ENCODE data around the gene CMTM5.
"Not testable (repeated sequence)": the region's sequence is repeated elsewhere in the genome, so short reads cannot be mapped to it uniquely, and the experiment has no call there.

Gene CMTM5

DNA sequence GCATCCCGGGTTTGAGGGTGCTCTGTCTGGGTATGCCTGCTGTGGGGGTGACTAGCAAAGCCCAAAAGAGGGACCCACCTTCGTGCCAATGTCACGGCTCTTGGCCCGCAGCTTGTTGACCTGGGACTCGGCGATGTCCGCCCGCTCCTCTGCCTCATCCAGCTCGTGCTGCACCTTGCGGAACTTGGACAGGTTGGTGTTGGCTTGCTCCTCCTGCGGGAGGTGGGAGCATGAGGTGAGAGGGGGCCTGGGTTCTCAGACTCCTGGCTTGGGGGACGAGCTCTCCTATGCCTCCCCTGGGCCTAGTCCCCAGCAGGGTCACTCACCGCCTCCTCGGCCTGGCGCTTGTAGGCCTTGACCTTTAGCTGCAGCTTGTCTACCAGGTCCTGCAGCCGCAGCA is 36.8 kb downstream of the CMTM5 start:
- in situ Hi-C loops (cut with MboI; ENCODE audit: low pct_unique_long_range_greater_than_20kb, low sequenced_read_pairs, unreplicated experiment): no loop called here
- TF ChIP-seq, protein P1, sequence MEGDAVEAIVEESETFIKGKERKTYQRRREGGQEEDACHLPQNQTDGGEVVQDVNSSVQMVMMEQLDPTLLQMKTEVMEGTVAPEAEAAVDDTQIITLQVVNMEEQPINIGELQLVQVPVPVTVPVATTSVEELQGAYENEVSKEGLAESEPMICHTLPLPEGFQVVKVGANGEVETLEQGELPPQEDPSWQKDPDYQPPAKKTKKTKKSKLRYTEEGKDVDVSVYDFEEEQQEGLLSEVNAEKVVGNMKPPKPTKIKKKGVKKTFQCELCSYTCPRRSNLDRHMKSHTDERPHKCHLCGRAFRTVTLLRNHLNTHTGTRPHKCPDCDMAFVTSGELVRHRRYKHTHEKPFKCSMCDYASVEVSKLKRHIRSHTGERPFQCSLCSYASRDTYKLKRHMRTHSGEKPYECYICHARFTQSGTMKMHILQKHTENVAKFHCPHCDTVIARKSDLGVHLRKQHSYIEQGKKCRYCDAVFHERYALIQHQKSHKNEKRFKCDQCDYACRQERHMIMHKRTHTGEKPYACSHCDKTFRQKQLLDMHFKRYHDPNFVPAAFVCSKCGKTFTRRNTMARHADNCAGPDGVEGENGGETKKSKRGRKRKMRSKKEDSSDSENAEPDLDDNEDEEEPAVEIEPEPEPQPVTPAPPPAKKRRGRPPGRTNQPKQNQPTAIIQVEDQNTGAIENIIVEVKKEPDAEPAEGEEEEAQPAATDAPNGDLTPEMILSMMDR (IDR thresholded peaks at IDR 0.05; ENCODE audit: extremely low read depth, insufficient read depth, missing control alignments): no peak
- no peak for DNase-seq (ENCODE audit: low spot score)

DNA sequence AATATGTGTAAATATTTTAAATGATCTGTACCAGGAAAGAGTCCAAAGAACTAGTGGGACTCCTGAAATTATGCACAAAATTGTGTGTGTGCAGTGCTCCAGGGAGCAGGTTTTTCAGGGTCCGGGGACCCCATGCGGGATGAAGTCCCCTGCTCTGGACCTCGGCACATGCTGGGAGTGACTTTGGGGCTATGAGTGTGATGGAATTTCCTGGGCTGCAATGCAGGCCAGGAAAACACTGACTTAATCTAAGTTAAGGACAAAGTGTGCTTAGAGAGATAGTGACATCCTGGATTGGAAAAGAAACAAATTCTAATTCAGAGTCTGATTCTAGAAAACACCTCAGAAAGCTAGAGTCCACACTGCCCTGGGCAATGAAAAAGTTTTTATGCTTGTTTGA is 37.4 kb downstream of the CMTM5 start:
- DNase-seq (ENCODE audit: low spot score): no peak
- in situ Hi-C loops (cut with MboI; ENCODE audit: low pct_unique_long_range_greater_than_20kb, low sequenced_read_pairs, unreplicated experiment): no loop called here
- TF ChIP-seq, protein P1 (IDR thresholded peaks at IDR 0.05; ENCODE audit: extremely low read depth, insufficient read depth, missing control alignments): no peak

GRCh38 chr14:23414906-23415820 is 38.3 kb downstream of the CMTM5 start:
- TF ChIP-seq, protein P1 (IDR thresholded peaks at IDR 0.05; ENCODE audit: extremely low read depth, insufficient read depth, missing control alignments): no peak
- no peak for DNase-seq (ENCODE audit: low spot score)
- in situ Hi-C loops (cut with MboI; ENCODE audit: low pct_unique_long_range_greater_than_20kb, low sequenced_read_pairs, unreplicated experiment): no loop called here

DNA sequence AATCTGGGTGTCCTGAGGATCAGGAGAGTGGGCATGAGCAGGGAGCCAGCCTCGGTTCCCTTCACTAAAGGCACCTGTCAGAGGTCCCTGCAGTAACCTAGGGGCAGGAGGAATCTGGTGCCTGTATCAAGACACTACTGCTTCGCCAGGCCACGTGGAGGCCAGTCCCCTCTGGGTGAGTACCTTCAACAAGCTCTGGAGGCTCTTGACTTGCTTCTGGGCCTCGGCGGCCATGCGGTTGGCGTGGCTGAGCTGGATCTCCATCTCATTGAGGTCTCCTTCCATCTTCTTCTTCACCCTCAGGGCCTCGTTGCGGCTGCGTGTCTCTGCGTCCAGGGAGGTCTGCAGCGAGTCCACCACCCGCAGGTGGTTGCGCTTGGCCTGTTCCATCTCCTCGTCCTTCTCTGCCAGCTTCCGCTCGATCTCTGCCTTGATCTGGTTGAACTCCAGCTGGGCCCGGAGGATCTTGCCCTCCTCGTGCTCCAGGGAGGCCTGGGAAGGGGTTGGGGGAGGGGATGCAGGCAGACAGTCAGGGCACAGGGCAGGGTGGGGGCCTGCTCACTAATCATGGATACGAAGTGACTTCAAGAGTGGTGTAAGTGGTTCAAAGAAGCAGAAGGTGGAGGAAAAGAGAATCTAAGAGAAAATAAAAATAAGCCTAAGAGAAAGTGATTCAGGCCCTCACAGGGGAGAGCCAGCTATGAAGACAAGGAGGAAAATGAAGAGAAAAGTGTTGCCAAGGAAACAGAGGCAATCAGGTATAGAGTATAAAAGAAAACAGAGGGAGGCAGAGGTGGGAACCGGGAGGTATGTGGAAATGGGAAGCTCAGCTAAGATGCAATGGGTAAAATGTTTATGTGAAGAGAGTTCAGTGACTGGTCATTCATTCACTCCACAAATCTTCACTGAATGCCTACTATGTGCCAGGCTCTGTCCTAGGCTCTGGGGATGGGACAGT is 39.3 kb downstream of the CMTM5 start:
- in situ Hi-C loops (cut with MboI; ENCODE audit: low pct_unique_long_range_greater_than_20kb, low sequenced_read_pairs, unreplicated experiment): no loop called here
- TF ChIP-seq, protein P1 (IDR thresholded peaks at IDR 0.05; ENCODE audit: extremely low read depth, insufficient read depth, missing control alignments): no peak
- DNase-seq (ENCODE audit: low spot score): no peak

DNA sequence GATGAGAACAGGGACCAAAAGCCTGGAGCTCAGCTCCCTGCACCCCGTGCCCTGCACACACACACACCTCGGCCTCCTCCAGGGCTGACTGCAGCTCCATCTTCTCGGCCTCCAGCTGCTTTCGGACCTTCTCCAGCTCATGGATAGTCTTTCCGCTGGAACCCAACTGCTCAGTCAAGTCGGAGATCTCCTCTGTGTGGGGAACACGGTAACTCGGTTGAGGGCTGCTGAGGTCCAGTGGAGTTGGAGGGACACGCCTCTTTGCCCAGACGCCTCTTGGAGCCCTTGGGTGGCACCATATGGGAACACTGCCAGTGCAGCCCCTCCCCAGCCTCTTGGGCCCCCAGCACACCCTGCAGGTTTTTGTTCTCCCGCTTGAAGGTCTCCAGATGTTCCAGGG is 40.0 kb downstream of the CMTM5 start:
- in situ Hi-C loops (cut with MboI; ENCODE audit: low pct_unique_long_range_greater_than_20kb, low sequenced_read_pairs, unreplicated experiment): no loop called here
- DNase-seq (ENCODE audit: low spot score): no peak
- TF ChIP-seq, protein P1 (IDR thresholded peaks at IDR 0.05; ENCODE audit: extremely low read depth, insufficient read depth, missing control alignments): no peak

- in situ Hi-C loops (cut with MboI; ENCODE audit: low pct_unique_long_range_greater_than_20kb, low sequenced_read_pairs, unreplicated experiment); DNase-seq (ENCODE audit: low spot score): not testable (repeated sequence)
Measured at GRCh38 chr14:23417269-23417668, 40.4 kb downstream of the CMTM5 start.
